ENCODE results near the gene RPL38. TPM values are rescaled to one million over a fixed set of nuclear protein-coding genes. Genes with fewer than 3 reads are reported as not detected.

Gene RPL38
- total RNA-seq, 1 donor: 400 TPM

- H3K4me3 ChIP-seq (ENCODE audit: low read depth, low read length): no peak overlapping the region
- TF ChIP-seq CTCF (IDR thresholded peaks at IDR 0.05; ENCODE audit: insufficient read depth, low read length): no peak
- DNase-seq (ENCODE audit: low read depth): no peak
Measured at GRCh38 chr17:74251569-74251968, 48.1 kb downstream of the RPL38 start.

- DNase-seq (ENCODE audit: low read depth): no peak
- TF ChIP-seq CTCF (IDR thresholded peaks at IDR 0.05; ENCODE audit: insufficient read depth, low read length): no peak
- H3K4me3 ChIP-seq (ENCODE audit: low read depth, low read length): no peak overlapping the region
Measured at GRCh38 chr17:74252211-74252610, 48.7 kb downstream of the RPL38 start.

GRCh38 chr17:74253036-74253435 is 49.6 kb downstream of the RPL38 start:
- no peak for TF ChIP-seq CTCF (IDR thresholded peaks at IDR 0.05; ENCODE audit: insufficient read depth, low read length)
- no peak for DNase-seq (ENCODE audit: low read depth)
- H3K4me3 ChIP-seq (ENCODE audit: low read depth, low read length): no peak overlapping the region

- no peak for DNase-seq (ENCODE audit: low read depth)
- no peak overlapping the region for H3K4me3 ChIP-seq (ENCODE audit: low read depth, low read length)
- TF ChIP-seq CTCF (IDR thresholded peaks at IDR 0.05; ENCODE audit: insufficient read depth, low read length): no peak
Measured at GRCh38 chr17:74257311-74257710, 53.8 kb downstream of the RPL38 start.

GRCh38 chr17:74259667-74260524 is 56.4 kb downstream of the RPL38 start:
- DNase-seq (ENCODE audit: low read depth): no peak
- no peak for TF ChIP-seq CTCF (IDR thresholded peaks at IDR 0.05; ENCODE audit: insufficient read depth, low read length)

More at GRCh38 chr17:74259667-74260524, 56.4 kb downstream of the RPL38 start:
- H3K4me3 ChIP-seq (ENCODE audit: low read depth, low read length): no peak overlapping the region

Other genes starting within 250 kb of the RPL38 start
- gene TTYH2, start 9.9 kb downstream of the RPL38 start, total RNA-seq (ENCODE audit: low replicate concordance): 0.54 and 2.4 TPM in 2 replicates
- not detected in 2 replicates for gene DNAI2, start 70.6 kb downstream of the RPL38 start, total RNA-seq (ENCODE audit: low replicate concordance)
- not detected in 2 replicates for gene KIF19, start 122.5 kb downstream of the RPL38 start, total RNA-seq (ENCODE audit: low replicate concordance)
- gene BTBD17, start 158.2 kb downstream of the RPL38 start, total RNA-seq (ENCODE audit: low replicate concordance): not detected in 2 replicates
- not detected in 2 replicates for gene GPR142, start 163.8 kb downstream of the RPL38 start, total RNA-seq (ENCODE audit: low replicate concordance)
- gene GPRC5C, start 228.4 kb downstream of the RPL38 start, total RNA-seq (ENCODE audit: low replicate concordance): 0.99 and 24.4 TPM in 2 replicates